Measurements from ENCODE around the gene TSPAN2.

Gene TSPAN2

GRCh38 chr1:115036814-115037507, 52.3 kb downstream of the TSPAN2 start:
- Histone ChIP-seq H3K9ac (no peak overlapping the region), H3K4me2 (no peak overlapping the region)
- no peak for TF ChIP-seq CTCF (conservative IDR thresholded peaks at IDR 0.05; ENCODE audit: low read depth, low read length)

GRCh38 chr1:115035652-115036051, 53.7 kb downstream of the TSPAN2 start:
- Histone ChIP-seq H2AFZ (ENCODE audit: low read depth) (no peak overlapping the region), H3K9ac (no peak overlapping the region), H3K27me3 (ENCODE audit: insufficient read depth, low read depth) (no peaks in the 10 kb centered on the region), H3K79me2 (ENCODE audit: insufficient read depth, low read depth) (no peaks in the 10 kb centered on the region), H3K27ac (no peak overlapping the region), H3K36me3 (ENCODE audit: insufficient read depth) (no peaks in the 10 kb centered on the region), H3K4me1 (ENCODE audit: low read depth, poor library complexity, severe bottlenecking) (no peaks in the 10 kb centered on the region), H4K20me1 (ENCODE audit: insufficient read depth) (no peaks in the 10 kb centered on the region), H3K4me3 (IDR thresholded peaks at IDR 0.05; ENCODE audit: insufficient read depth, low read depth, low read length) (no peak overlapping the region), H3K4me2 (no peak overlapping the region)
- TF ChIP-seq CTCF (conservative IDR thresholded peaks at IDR 0.05; ENCODE audit: low read depth, low read length) = no peak

More at GRCh38 chr1:115036814-115037507, 52.3 kb downstream of the TSPAN2 start:
- no peak overlapping the region for H3K4me3 ChIP-seq (IDR thresholded peaks at IDR 0.05; ENCODE audit: insufficient read depth, low read depth, low read length)
- no peak overlapping the region for H3K27ac ChIP-seq
- no peaks in the 10 kb centered on the region for H3K36me3 ChIP-seq (ENCODE audit: insufficient read depth)
- no peaks in the 10 kb centered on the region for H3K4me1 ChIP-seq (ENCODE audit: low read depth, poor library complexity, severe bottlenecking)
- H3K27me3 ChIP-seq (ENCODE audit: insufficient read depth, low read depth) = no peaks in the 10 kb centered on the region
- H4K20me1 ChIP-seq (ENCODE audit: insufficient read depth) = no peaks in the 10 kb centered on the region
- H3K79me2 ChIP-seq (ENCODE audit: insufficient read depth, low read depth) = no peaks in the 10 kb centered on the region
- H2AFZ ChIP-seq (ENCODE audit: low read depth) = no peak overlapping the region

GRCh38 chr1:115031595-115031994, 57.7 kb downstream of the TSPAN2 start:
- H3K4me2 ChIP-seq = no peak overlapping the region
- H3K9ac ChIP-seq = no peak overlapping the region
- H3K27ac ChIP-seq = no peak overlapping the region
- H3K36me3 ChIP-seq (ENCODE audit: insufficient read depth) = no peaks in the 10 kb centered on the region
- H4K20me1 ChIP-seq (ENCODE audit: insufficient read depth) = no peaks in the 10 kb centered on the region
- no peaks in the 10 kb centered on the region for H3K4me1 ChIP-seq (ENCODE audit: low read depth, poor library complexity, severe bottlenecking)
- TF ChIP-seq CTCF (conservative IDR thresholded peaks at IDR 0.05; ENCODE audit: low read depth, low read length) = no peak
- no peaks in the 10 kb centered on the region for H3K27me3 ChIP-seq (ENCODE audit: insufficient read depth, low read depth)
- no peak overlapping the region for H2AFZ ChIP-seq (ENCODE audit: low read depth)
- no peak overlapping the region for H3K4me3 ChIP-seq (IDR thresholded peaks at IDR 0.05; ENCODE audit: insufficient read depth, low read depth, low read length)
- no peaks in the 10 kb centered on the region for H3K79me2 ChIP-seq (ENCODE audit: insufficient read depth, low read depth)

GRCh38 chr1:115029526-115029925, 59.8 kb downstream of the TSPAN2 start, which contains the start of gene TSHB:
TSS of gene TSHB (plus strand) at chr1:115029826. CDS start at chr1:115033363, 3,537 bp downstream.
- no peaks in the 10 kb centered on the region for H3K27me3 ChIP-seq (ENCODE audit: insufficient read depth, low read depth)
- H3K4me3 ChIP-seq (IDR thresholded peaks at IDR 0.05; ENCODE audit: insufficient read depth, low read depth, low read length) = no peak within 1 kb of the TSS
- H3K4me1 ChIP-seq (ENCODE audit: low read depth, poor library complexity, severe bottlenecking) = no peaks in the 10 kb centered on the region
- H2AFZ ChIP-seq (ENCODE audit: low read depth) = no peak within 1 kb of the TSS
- H3K9ac ChIP-seq = no peak within 1 kb of the TSS
- H3K79me2 ChIP-seq (ENCODE audit: insufficient read depth, low read depth) = no peaks in the 10 kb centered on the region
- no peaks in the 10 kb centered on the region for H3K36me3 ChIP-seq (ENCODE audit: insufficient read depth)
- H3K27ac ChIP-seq = no peak within 1 kb of the TSS
- no peaks in the 10 kb centered on the region for H4K20me1 ChIP-seq (ENCODE audit: insufficient read depth)
- no peak within 1 kb of the TSS for H3K4me2 ChIP-seq
- TF ChIP-seq CTCF (conservative IDR thresholded peaks at IDR 0.05; ENCODE audit: low read depth, low read length) = no peak

Data from KMS-11 (cell line).